ENCODE data around the gene GCH1. TPM values are rescaled to one million over a fixed set of nuclear protein-coding genes. Genes with fewer than 3 reads are reported as not detected.

GCH1 gene
- total RNA-seq, 2 experiments from 2014 or later = 18.4 to 20.4 TPM

GRCh38 chr14:54818201-54819133 lies 84.2 kb downstream of the GCH1 start:
- no peaks in the 10 kb centered on the region for H3K27me3 ChIP-seq (ENCODE audit: control insufficient read depth in 1 of 2, insufficient read depth in 2 of 2, low read length in 2 of 2)
- CTCF ChIA-PET = no interaction called here
- no peaks in the 10 kb centered on the region for H3K36me3 ChIP-seq (ENCODE audit: insufficient read depth, low read length)
- H3K36me3 Mint-ChIP-seq (ENCODE audit: low read depth) = no peaks in the 10 kb centered on the region
- no peaks in the 10 kb centered on the region for H3K4me1 ChIP-seq (ENCODE audit: insufficient read depth, low read length)
- intact Hi-C loops (cut with DNase I, micrococcal nuclease) = no loop called here
- H3K9me3 Mint-ChIP-seq = peaks cover 2% of the 10 kb centered on the region
- no peaks in the 10 kb centered on the region for H3K4me1 Mint-ChIP-seq (ENCODE audit: low read depth)
- H3K27ac ChIP-seq (ENCODE audit: low read depth in 1 of 2, low read length in 2 of 2) = no peak overlapping the region
- ATAC-seq (ENCODE audit: poor library complexity) = no peak
- no peak for DNase-seq
- H3K9me3 ChIP-seq (ENCODE audit: control insufficient read depth in 1 of 2, insufficient read depth in 1 of 2, low read length in 2 of 2) = peaks cover 0 to 5% of the 10 kb centered on the region in 2 experiments
- H3K4me3 Mint-ChIP-seq = no peak overlapping the region
- H3K27me3 Mint-ChIP-seq = peaks cover 11% of the 10 kb centered on the region
- H3K27ac Mint-ChIP-seq = no peak overlapping the region
- TF ChIP-seq, protein P1, sequence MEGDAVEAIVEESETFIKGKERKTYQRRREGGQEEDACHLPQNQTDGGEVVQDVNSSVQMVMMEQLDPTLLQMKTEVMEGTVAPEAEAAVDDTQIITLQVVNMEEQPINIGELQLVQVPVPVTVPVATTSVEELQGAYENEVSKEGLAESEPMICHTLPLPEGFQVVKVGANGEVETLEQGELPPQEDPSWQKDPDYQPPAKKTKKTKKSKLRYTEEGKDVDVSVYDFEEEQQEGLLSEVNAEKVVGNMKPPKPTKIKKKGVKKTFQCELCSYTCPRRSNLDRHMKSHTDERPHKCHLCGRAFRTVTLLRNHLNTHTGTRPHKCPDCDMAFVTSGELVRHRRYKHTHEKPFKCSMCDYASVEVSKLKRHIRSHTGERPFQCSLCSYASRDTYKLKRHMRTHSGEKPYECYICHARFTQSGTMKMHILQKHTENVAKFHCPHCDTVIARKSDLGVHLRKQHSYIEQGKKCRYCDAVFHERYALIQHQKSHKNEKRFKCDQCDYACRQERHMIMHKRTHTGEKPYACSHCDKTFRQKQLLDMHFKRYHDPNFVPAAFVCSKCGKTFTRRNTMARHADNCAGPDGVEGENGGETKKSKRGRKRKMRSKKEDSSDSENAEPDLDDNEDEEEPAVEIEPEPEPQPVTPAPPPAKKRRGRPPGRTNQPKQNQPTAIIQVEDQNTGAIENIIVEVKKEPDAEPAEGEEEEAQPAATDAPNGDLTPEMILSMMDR (IDR thresholded peaks at IDR 0.05) = no peak
- no peak overlapping the region for H3K4me3 ChIP-seq (ENCODE audit: low read length)
- POLR2A ChIA-PET = interaction anchor here (1.6 kb wide), 1 partner anchor 9 kb away, joined by 3 read pairs; no protein-coding TSS in a partner anchor

DNA sequence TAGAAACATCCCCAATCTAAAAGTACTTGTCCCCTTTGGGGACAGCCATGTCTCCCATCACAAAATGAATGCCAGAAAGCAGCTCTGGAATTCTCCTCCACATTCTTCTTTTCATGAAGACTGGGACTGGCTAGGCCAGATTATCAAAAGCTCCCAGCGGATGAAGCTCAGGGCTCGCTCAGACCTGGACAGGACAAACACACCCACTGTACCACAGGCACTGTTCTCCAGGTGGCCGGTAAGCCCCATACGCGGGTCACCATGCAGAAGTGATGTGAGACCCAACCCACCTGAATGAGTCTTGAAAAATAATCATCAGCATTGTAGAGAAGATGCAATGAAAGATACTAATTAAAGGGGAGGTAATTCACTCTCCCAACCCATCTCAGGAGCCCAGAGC lies 85.1 kb downstream of the GCH1 start:
- intact Hi-C loops (cut with DNase I, micrococcal nuclease) = no loop called here
- no peaks in the 10 kb centered on the region for H3K27me3 ChIP-seq (ENCODE audit: control insufficient read depth in 1 of 2, insufficient read depth in 2 of 2, low read length in 2 of 2)
- TF ChIP-seq, protein P1 (IDR thresholded peaks at IDR 0.05) = no peak
- Mint-ChIP-seq H3K4me3 (no peak overlapping the region), H3K9me3 (peaks cover 2% of the 10 kb centered on the region), H3K27me3 (peaks cover 11% of the 10 kb centered on the region), H3K27ac (no peak overlapping the region), H3K4me1 (ENCODE audit: low read depth) (no peaks in the 10 kb centered on the region), H3K36me3 (ENCODE audit: low read depth) (no peaks in the 10 kb centered on the region)
- no peak overlapping the region for H3K4me3 ChIP-seq (ENCODE audit: low read length)
- POLR2A ChIA-PET = interaction anchor here (1.6 kb wide), 1 partner anchor 10 kb away, joined by 3 read pairs; no protein-coding TSS in a partner anchor
- H3K9me3 ChIP-seq (ENCODE audit: control insufficient read depth in 1 of 2, insufficient read depth in 1 of 2, low read length in 2 of 2) = no peaks in the 10 kb centered on the region
- no peak overlapping the region for H3K27ac ChIP-seq (ENCODE audit: low read depth in 1 of 2, low read length in 2 of 2)
- CTCF ChIA-PET = no interaction called here
- H3K36me3 ChIP-seq (ENCODE audit: insufficient read depth, low read length) = no peaks in the 10 kb centered on the region
- H3K4me1 ChIP-seq (ENCODE audit: insufficient read depth, low read length) = no peaks in the 10 kb centered on the region
- DNase-seq (no peak), ATAC-seq (ENCODE audit: poor library complexity) (no peak)

DNA sequence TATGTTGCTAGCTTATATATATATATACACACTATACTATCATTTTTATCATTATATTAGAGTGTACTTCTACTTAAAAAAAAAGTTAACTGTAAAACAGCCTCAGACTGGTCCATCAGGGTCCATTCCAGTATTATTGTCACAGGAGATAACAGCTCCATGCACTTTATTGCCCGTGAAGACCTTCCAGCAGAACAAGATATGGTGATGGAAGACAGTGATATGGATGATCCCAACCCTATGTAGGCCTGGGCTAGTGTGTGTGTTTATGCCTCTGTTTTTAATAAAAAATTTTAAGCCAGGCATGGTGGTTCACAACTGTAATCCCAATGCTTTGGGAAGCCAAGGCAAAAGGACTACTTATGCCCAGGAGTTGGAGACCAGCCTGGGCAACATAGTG lies 86.2 kb downstream of the GCH1 start:
- POLR2A ChIA-PET = no interaction called here
- intact Hi-C loops (cut with DNase I, micrococcal nuclease) = no loop called here
- H3K27me3 Mint-ChIP-seq = peaks cover 11% of the 10 kb centered on the region

More for the DNA sequence above, 86.2 kb downstream of the GCH1 start:
- Histone ChIP-seq H3K27me3 (ENCODE audit: control insufficient read depth in 1 of 2, insufficient read depth in 2 of 2, low read length in 2 of 2) (no peaks in the 10 kb centered on the region), H3K36me3 (ENCODE audit: insufficient read depth, low read length) (no peaks in the 10 kb centered on the region), H3K9me3 (ENCODE audit: control insufficient read depth in 1 of 2, insufficient read depth in 1 of 2, low read length in 2 of 2) (no peaks in the 10 kb centered on the region), H3K4me1 (ENCODE audit: insufficient read depth, low read length) (no peaks in the 10 kb centered on the region), H3K27ac (ENCODE audit: low read depth in 1 of 2, low read length in 2 of 2) (no peak overlapping the region), H3K4me3 (ENCODE audit: low read length) (no peak overlapping the region)
- Mint-ChIP-seq H3K27ac (no peak overlapping the region), H3K36me3 (ENCODE audit: low read depth) (no peaks in the 10 kb centered on the region), H3K4me1 (ENCODE audit: low read depth) (no peaks in the 10 kb centered on the region), H3K9me3 (no peaks in the 10 kb centered on the region), H3K4me3 (no peak overlapping the region)
- DNase-seq (no peak), ATAC-seq (ENCODE audit: poor library complexity) (no peak)
- CTCF ChIA-PET = no interaction called here
- TF ChIP-seq, protein P1 (IDR thresholded peaks at IDR 0.05) = no peak
